GM19193 (cell line): ENCODE data around the gene MFSD12.

ENCODE experiments used
- POLR2A ChIP-seq: IDR thresholded peaks from 4 replicates; pipeline ENCODE4 v1.6.1; 2011; ENCODE audit not compliant: insufficient read depth, insufficient read length; ENCODE audit errors: extremely low read depth

The MFSD12 gene

DNA sequence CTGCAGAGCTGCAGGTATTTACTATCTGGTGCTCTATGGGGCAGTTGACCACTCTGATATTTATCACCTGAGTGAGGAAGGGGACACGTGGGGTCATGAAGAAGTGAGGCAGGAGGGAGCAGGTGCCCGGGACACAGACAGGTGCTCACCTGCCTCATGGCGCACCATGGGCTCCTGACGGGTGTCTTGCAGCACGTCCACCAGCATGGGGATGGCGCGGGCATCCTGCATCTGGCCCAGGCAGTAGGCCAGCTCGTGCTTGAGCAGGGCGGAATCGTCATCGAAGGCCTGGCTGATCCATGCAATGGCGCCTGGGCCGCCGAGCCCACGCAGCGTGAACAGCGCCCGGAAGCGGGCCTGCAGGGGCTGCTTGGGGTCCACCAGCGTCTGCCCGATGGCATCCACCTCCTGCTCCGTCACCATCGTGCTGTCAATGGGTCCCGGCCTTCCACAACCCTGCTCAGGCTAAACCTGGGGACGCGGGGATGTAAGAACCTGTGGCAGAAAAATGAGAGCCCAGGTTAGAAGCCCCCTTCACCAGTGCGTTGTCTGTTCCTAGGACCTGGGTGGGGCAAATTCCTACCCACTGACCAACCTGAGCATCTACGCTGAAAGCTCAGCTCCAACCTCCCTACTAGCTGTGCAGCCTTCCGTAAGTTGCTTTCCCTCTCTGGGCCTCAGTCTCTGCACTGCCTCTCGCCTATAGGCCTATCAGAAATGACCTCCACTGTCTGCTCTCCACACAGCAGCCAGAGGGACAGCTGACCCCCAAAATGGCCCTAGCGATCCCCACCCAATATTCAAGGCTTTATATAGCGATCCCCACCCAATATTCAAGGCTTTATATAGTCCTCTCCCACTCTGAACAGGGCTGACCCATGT, 60.8 kb downstream of the MFSD12 start:
- TF ChIP-seq POLR2A, result no peak

DNA sequence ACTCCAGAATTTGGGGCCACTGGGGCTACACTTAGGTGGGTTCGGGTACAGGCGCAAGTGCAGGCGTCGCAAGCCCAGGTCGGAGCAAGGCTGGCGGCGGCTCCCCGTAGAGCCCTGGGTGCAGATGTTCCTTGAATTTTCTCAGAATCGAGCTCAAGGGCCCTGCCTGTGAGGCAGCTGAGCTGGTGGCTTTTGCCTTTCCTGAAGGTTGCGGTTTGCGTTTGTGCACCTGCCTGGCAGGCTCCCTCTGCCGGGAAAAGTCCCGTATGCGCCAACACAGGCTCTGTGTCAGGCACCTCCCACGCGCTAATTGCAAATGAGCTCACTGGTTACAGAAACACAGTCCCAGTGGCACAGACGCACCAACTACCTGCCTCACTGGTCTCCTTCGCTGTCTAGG, 62.8 kb downstream of the MFSD12 start:
- TF ChIP-seq POLR2A, result no peak
